Stimulated activated naive CD8-positive, alpha-beta T cell treated with anti-CD3 and anti-CD28 coated beads, Interleukin-15, Interleukin-2, amounts not matched to agents 100 U/mL and 50 U/mL, for 24 hours (primary cell): ENCODE results near the gene CPVL.

Experiments used
- ATAC-seq: fragments of 150-1000 bp; cut with Tn5 transposase; one replicate; pipeline ENCODE4 v1.10.0; 2021
- DNase-seq: peaks from one replicate; pipeline ENCODE4 v3.0.0; 2021

The CPVL gene

GRCh38 chr7:28973591-28973990 lies 172.7 kb downstream of the CPVL start:
- DNase-seq = no peak
- ATAC-seq = no peak

GRCh38 chr7:28964056-28964455 lies 182.3 kb downstream of the CPVL start:
- no peak for DNase-seq
- ATAC-seq = no peak

DNA sequence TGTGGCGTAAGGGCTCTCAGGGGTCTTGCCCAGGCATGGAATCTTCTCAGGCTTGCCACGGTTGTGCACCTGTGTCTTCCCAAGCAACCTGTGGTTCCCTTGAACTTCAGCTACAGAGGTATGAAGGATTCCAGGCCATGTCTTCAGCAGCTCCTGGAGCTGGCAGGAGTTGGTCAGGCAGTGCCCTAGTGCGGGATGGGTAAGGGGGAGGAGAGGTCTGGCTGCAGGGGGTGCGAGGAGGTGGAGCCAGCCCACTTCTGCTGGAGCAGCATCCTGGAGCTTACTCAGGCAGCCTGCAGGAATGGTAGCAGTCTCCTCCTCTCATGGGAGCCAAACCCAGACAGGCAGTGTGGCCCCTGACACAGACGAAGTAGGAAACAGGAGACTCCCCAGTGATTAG lies 184.4 kb downstream of the CPVL start:
- no peak for DNase-seq
- no peak for ATAC-seq

GRCh38 chr7:28960071-28960840 lies 186.1 kb downstream of the CPVL start:
- DNase-seq (no peak), ATAC-seq (no peak)

DNA sequence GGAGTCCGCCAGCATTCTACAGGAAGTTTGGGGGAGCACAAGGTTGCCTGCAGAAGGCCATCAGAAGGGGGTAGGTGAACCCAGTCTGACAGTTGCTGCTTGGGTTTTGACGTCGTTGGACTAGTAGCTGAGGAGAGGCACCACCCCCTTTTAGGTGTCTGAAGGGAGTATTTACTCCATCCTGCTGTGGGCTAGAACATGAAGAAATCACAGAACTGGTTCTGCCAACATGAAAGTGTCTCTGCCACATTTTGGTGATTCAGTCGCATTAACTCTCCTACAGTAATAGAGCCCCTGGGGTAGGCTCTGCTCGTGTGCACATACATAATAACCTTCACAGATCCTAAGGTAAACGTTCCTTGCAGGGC lies 187.4 kb downstream of the CPVL start:
- ATAC-seq (no peak), DNase-seq (no peak)

DNA sequence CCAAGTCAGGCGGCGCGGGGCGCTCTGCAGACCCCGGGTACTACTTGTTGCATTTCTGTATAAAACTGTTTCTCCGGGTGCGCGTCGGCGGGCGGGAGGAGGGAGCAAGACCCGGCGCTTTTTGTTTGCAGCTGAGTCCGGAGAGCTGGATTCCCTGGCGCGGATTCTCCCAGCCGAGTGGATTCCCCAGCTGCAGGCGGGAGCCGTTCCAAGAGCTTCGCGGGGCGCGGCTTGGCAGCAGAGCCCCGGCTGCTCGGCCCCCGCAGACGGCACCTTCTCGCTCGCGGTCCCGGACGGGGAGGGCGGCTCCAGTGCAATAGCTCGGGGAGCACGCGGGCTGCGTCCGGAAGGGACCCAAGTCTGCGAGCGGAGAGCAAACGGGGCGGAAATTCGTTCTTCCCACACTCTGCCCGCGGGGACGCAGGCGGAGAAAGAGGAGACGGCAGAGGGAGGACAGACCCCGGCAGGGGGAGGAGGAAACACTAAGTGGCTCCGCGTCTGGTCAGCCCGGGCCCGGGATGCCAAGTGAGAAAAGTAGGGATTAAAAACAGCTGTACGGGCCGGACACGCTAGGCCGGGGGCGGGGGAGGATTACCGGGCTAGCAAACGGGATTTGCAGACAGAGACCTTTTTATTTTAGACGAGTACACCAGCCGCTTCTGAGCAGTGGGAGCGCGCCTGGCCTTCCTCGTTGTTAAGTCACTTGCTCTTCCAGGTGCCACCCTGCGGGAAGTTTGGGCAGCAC lies 187.9 kb downstream of the CPVL start, which contains the start of gene TRIL:
TSS of gene TRIL (minus strand) at position 96 of the 745 bp plus-strand sequence. CDS start 284 bp downstream, outside the sequence.
- no peak for ATAC-seq
- peak; percentile 7 for DNase-seq

- ATAC-seq = peak; percentile 6
- DNase-seq = no peak
Measured at GRCh38 chr7:28957751-28958234, 188.5 kb downstream of the CPVL start.

DNA sequence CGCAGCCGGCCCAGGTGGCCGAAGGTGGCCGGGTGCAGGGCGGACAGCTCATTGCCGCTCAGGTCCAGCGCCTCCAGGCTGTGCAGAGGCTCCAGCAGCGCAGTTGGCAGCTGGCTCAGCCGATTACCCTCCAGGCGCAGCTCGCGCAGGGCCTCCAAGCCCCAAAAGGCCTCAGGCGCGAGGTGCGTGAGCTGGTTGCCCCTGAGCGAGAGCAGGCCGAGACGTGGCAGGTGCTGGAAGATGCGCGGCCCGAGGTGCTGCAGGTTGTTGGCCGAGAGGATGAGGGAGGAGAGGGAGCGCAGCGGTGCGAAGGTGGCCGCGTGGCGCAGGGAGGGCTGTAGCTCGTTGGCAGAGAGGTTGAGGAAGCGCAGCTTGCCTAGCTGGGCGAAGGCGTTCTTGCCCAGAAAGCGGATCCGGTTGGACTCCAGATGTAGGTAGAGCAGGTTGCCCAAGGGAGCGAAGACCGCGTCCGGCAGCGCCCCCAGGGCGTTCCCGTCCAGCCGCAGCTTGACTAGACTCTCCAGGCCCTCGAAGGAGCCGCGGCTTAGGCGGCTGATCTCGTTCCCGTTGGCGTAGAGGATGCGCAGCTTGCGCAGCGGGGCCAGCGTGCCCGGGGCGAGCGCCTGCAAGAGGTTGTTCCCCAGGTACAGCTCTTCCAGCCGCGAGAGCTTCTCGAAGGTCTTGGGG lies 189.1 kb downstream of the CPVL start:
- DNase-seq (peak; percentile 14), ATAC-seq (no peak)

GRCh38 chr7:28956608-28957063 lies 189.7 kb downstream of the CPVL start:
- ATAC-seq (no peak), DNase-seq (peak; percentile 20)

- DNase-seq (peak; percentile 39), ATAC-seq (peak; percentile 44)
Measured at GRCh38 chr7:28955718-28956607, 190.4 kb downstream of the CPVL start.

- no peak for DNase-seq
- ATAC-seq = no peak
Measured at GRCh38 chr7:28955356-28955717, 191.0 kb downstream of the CPVL start.

GRCh38 chr7:28954946-28955345 lies 191.4 kb downstream of the CPVL start:
- no peak for ATAC-seq

DNA sequence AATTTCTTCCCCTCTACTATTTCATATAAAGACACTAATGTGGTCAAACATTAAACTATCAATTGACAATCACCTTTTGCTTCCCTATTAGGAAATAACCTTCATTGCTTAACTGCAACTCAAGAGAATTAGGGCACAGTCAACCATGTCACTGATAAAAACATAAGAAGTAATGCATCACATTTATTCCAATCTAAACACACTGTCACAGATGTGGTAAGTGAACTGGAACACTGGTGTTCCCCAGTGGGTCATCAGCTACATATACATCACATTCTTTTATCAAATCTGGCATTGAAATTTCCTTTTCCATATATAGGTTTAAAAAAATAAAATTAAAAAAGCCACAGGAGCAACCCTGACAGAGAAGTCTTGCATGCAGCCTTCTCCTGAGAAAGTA lies 191.9 kb downstream of the CPVL start:
- ATAC-seq = no peak
- no peak for DNase-seq

More at GRCh38 chr7:28954946-28955345, 191.4 kb downstream of the CPVL start:
- no peak for DNase-seq

DNA sequence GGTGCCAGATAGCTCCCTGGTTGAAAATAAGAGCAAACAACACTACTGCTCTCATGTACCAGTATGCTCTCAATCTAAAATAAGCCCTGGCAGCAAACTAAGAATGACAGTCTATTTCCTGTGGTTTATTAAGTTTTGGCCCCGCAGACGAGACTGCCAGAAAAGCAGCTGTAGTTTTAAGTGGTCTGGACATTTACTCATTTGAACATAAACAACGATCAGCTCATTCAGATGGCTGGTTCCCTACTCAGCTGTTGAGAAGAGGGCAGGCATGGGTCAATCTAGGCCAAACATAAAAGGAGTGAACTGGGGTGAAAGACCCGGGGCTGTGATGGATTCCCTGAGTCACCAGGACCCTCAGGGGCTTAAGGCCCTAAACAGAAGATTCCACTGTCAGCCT lies 192.7 kb downstream of the CPVL start:
- DNase-seq (no peak), ATAC-seq (no peak)
